HG03135 (cell line): ENCODE data around the gene STK17A.

Experiments used
- ATAC-seq: cut with Tn5 transposase; IDR thresholded peaks from one replicate; pipeline ENCODE4 v1.9.1; 2021; ENCODE audit warnings: mild to moderate bottlenecking, moderate library complexity; ENCODE audit not compliant: unreplicated experiment

STK17A gene

GRCh38 chr7:43630482-43630881, 47.6 kb downstream of the STK17A start:
- no peak for ATAC-seq

- no peak for ATAC-seq
Measured at GRCh38 chr7:43631559-43631958, 48.7 kb downstream of the STK17A start.

- ATAC-seq = no peak
Measured at GRCh38 chr7:43632746-43633145, 49.8 kb downstream of the STK17A start.

GRCh38 chr7:43634384-43634783, 51.5 kb downstream of the STK17A start:
- ATAC-seq = no peak

- no peak for ATAC-seq
Measured at GRCh38 chr7:43636093-43636492, 53.2 kb downstream of the STK17A start.

GRCh38 chr7:43637114-43637806, 54.4 kb downstream of the STK17A start:
- no peak for ATAC-seq

GRCh38 chr7:43639858-43640491, 57.1 kb downstream of the STK17A start:
- ATAC-seq = no peak

- ATAC-seq = no peak
Measured at GRCh38 chr7:43640679-43641078, 57.8 kb downstream of the STK17A start.

- ATAC-seq = no peak
Measured at GRCh38 chr7:43642897-43643630, 60.2 kb downstream of the STK17A start.

- ATAC-seq = no peak
Measured at GRCh38 chr7:43643846-43644245, 60.9 kb downstream of the STK17A start.

GRCh38 chr7:43645699-43646226, 62.9 kb downstream of the STK17A start:
- no peak for ATAC-seq

GRCh38 chr7:43646603-43647338, 63.9 kb downstream of the STK17A start:
- ATAC-seq = no peak

- no peak for ATAC-seq
Measured at GRCh38 chr7:43647339-43647672, 64.4 kb downstream of the STK17A start.

- ATAC-seq = no peak
Measured at GRCh38 chr7:43647673-43648472, 65.0 kb downstream of the STK17A start.

GRCh38 chr7:43648473-43649406, 65.8 kb downstream of the STK17A start:
- ATAC-seq = peak; percentile 40

GRCh38 chr7:43649755-43650274, 66.9 kb downstream of the STK17A start:
- peak; percentile 71 for ATAC-seq

GRCh38 chr7:43650457-43651052, 67.6 kb downstream of the STK17A start:
- no peak for ATAC-seq

- no peak for ATAC-seq
Measured at GRCh38 chr7:43652364-43652763, 69.5 kb downstream of the STK17A start.

- ATAC-seq = no peak
Measured at GRCh38 chr7:43653466-43653865, 70.6 kb downstream of the STK17A start.
